Effector memory CD4-positive, alpha-beta T cell (primary cell): Measurements from ENCODE around the gene SYT15B.
"Not testable (repeated sequence)": the region's sequence is repeated elsewhere in the genome, so short reads cannot be mapped to it uniquely, and the experiment has no call there.

Source experiments
- DNase-seq, 3 donors: peaks; one replicate each; pipeline ENCODE4 v3.0.0-alpha.2; 2020
- H3K27ac ChIP-seq: 2 replicates; pipeline ENCODE4 v1.7.0; 2013; ENCODE audit warnings: mild to moderate bottlenecking, low read length, moderate library complexity; ENCODE audit not compliant: insufficient read depth, poor library complexity, severe bottlenecking
- H3K27me3 ChIP-seq: replicated peaks from 2 replicates; pipeline ENCODE4 v1.7.0; 2013; ENCODE audit warnings: mild to moderate bottlenecking, low read length; ENCODE audit not compliant: insufficient read depth, control insufficient read depth, poor library complexity, severe bottlenecking
- H3K36me3 ChIP-seq: 2 replicates; pipeline ENCODE4 v1.7.0; 2013; ENCODE audit warnings: mild to moderate bottlenecking, low read length, moderate library complexity; ENCODE audit not compliant: control insufficient read depth, insufficient read depth
- H3K4me1 ChIP-seq: 2 replicates; pipeline ENCODE4 v1.7.0; 2013; ENCODE audit warnings: low read length, mild to moderate bottlenecking; ENCODE audit not compliant: control insufficient read depth, insufficient read depth, poor library complexity, severe bottlenecking
- H3K4me3 ChIP-seq: 2 replicates; pipeline ENCODE4 v1.7.0; 2013; ENCODE audit warnings: low read length, low read depth, mild to moderate bottlenecking; ENCODE audit not compliant: insufficient read depth, poor library complexity, severe bottlenecking
- H3K9me3 ChIP-seq: 2 replicates; pipeline ENCODE4 v1.7.0; 2013; ENCODE audit warnings: mild to moderate bottlenecking, low read length, moderate library complexity; ENCODE audit not compliant: control insufficient read depth

Gene SYT15B

GRCh38 chr10:47730911-47731310 lies 32.5 kb downstream of the SYT15B start:
- H3K9me3 ChIP-seq, H3K36me3 ChIP-seq, H3K4me1 ChIP-seq, H3K4me3 ChIP-seq, H3K27ac ChIP-seq, DNase-seq, H3K27me3 ChIP-seq: not testable (repeated sequence)

- H3K36me3 ChIP-seq, H3K4me1 ChIP-seq, H3K27me3 ChIP-seq, H3K4me3 ChIP-seq, DNase-seq, H3K27ac ChIP-seq, H3K9me3 ChIP-seq: not testable (repeated sequence)
Observed at GRCh38 chr10:47725740-47726139, 37.7 kb downstream of the SYT15B start.

GRCh38 chr10:47725047-47725446 lies 38.3 kb downstream of the SYT15B start:
- not testable (repeated sequence) for DNase-seq, H3K4me1 ChIP-seq, H3K9me3 ChIP-seq, H3K27ac ChIP-seq, H3K4me3 ChIP-seq, H3K36me3 ChIP-seq, H3K27me3 ChIP-seq

DNA sequence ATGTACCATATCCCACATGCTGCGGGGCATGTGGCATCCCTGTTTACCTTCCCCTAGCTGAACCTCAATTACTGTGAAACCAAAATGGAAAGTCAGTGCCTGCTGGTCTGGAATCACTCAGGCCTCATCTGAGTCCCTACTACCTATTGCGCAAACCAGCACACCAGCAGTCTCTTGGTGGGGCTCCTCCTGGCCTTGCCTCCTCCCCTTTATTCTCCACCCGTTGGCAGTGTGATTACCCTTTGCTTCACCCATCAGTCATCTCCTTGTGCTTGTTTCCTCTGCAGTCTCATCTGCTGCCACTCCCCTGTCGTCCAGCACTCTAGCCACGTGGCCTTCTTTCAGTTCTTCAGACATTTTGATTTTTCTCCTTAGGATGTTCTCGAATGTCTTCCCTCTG lies 39.3 kb downstream of the SYT15B start:
- not testable (repeated sequence) for H3K9me3 ChIP-seq, DNase-seq, H3K4me1 ChIP-seq, H3K27ac ChIP-seq, H3K36me3 ChIP-seq, H3K27me3 ChIP-seq, H3K4me3 ChIP-seq

GRCh38 chr10:47723362-47723761 lies 40.0 kb downstream of the SYT15B start:
- not testable (repeated sequence) for H3K9me3 ChIP-seq, H3K4me3 ChIP-seq, H3K27ac ChIP-seq, H3K27me3 ChIP-seq, DNase-seq, H3K36me3 ChIP-seq, H3K4me1 ChIP-seq

DNA sequence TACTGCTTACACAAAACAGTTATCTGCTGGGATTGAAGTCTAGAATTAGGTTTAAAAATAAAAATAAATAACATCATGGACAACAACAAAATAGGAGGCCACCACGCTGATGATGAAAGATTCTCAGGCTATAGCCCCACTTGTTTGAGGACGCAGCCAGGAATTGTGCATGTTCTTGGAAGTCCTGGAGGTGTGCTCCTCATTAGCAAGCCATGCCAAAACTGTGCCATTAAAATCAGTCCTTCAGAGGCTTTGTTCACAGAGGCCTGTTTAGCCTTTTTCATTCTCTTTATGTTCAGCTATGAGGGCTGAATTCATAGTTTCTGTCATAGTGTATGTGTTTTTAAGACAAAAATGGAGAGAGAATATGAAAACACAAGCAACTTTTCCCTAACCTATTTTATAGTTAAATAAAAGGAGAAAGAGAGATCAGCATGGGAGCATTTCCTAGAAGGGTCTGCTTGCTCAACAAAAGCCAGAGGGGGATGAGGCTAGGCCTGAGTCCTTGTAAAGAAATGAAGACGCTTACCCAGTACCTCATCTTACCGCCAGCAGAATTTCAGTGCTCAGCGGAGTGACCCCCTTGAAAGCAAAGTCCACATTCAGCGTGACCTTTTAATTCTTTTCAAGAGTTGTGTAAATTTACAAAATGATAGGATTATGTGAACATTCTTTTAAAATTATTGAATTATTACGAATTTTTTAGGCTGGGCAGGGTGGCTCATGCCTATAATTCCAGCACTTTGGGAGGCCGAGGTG lies 46.2 kb downstream of the SYT15B start:
- H3K4me1 ChIP-seq, H3K4me3 ChIP-seq, H3K27me3 ChIP-seq, H3K36me3 ChIP-seq, DNase-seq, H3K9me3 ChIP-seq, H3K27ac ChIP-seq: not testable (repeated sequence)
